HepG2 (cell line): Measurements from ENCODE around the gene TNS1. TPM values are rescaled to one million over a fixed set of nuclear protein-coding genes. Genes with fewer than 3 reads are reported as not detected.

ENCODE experiments used
- ELF1 ChIP-seq: sonication (generic); formaldehyde crosslinking; IDR thresholded peaks from 2 replicates; pipeline ENCODE4 v1.4.0; 2020; ENCODE audit warnings: missing genetic modification reagents
- HIC2 ChIP-seq: sonication (generic); formaldehyde crosslinking; IDR thresholded peaks from 2 replicates; pipeline ENCODE4 v1.9.0; 2022; ENCODE audit warnings: low read depth, missing genetic modification reagents
- HNRNPLL ChIP-seq: fragments of 200-400 bp; formaldehyde crosslinking; IDR thresholded peaks from 2 replicates; pipeline ENCODE4 v1.6.1; 2017; ENCODE audit warnings: mild to moderate bottlenecking, low read depth, low read length; ENCODE audit not compliant: poor library complexity, severe bottlenecking
- HOXA9 ChIP-seq: sonication (generic); formaldehyde crosslinking; IDR thresholded peaks from 2 replicates; pipeline ENCODE4 v1.8.1; 2022; ENCODE audit warnings: missing genetic modification reagents, mild to moderate bottlenecking, moderate library complexity, borderline replicate concordance
- KMT2B ChIP-seq: IDR thresholded peaks from 2 replicates; pipeline ENCODE4 v1.6.1; 2016; ENCODE audit warnings: missing genetic modification reagents, missing compliant biosample characterization
- NFE2L2 ChIP-seq: fragments of 150-350 bp; IDR thresholded peaks from 2 replicates; pipeline ENCODE4 v1.6.1; 2014; ENCODE audit warnings: low read length
- PRPF4 ChIP-seq: fragments of 200-400 bp; formaldehyde crosslinking; IDR thresholded peaks from 2 replicates; pipeline ENCODE4 v1.6.1; 2016; ENCODE audit warnings: low read length, low read depth; ENCODE audit not compliant: poor library complexity, severe bottlenecking
- RFXANK ChIP-seq: IDR thresholded peaks from 2 replicates; pipeline ENCODE4 v1.6.1; 2016
- RXRA ChIP-seq: sonication (generic); formaldehyde crosslinking; IDR thresholded peaks from 2 replicates; pipeline ENCODE4 v1.5.1; 2020; ENCODE audit warnings: missing genetic modification reagents
- SAFB2 ChIP-seq: sonication (generic); formaldehyde crosslinking; IDR thresholded peaks from 2 replicates; pipeline ENCODE4 v1.5.1; 2020; ENCODE audit warnings: missing genetic modification reagents, low read depth, mild to moderate bottlenecking, borderline replicate concordance
- SATB2 ChIP-seq: sonication (generic); formaldehyde crosslinking; IDR thresholded peaks from 2 replicates; pipeline ENCODE4 v1.5.0; 2020; ENCODE audit warnings: missing genetic modification reagents
- SMAD1 ChIP-seq: sonication (generic); formaldehyde crosslinking; IDR thresholded peaks from 2 replicates; pipeline ENCODE4 v1.4.0; 2020; ENCODE audit warnings: missing genetic modification reagents, low read depth, mild to moderate bottlenecking, borderline replicate concordance
- TBL1XR1 ChIP-seq: fragments of 150-350 bp; IDR thresholded peaks from 2 replicates; pipeline ENCODE4 v1.6.1; 2014; ENCODE audit warnings: borderline replicate concordance, low read length; ENCODE audit not compliant: partially characterized antibody
- ZEB1 ChIP-seq: IDR thresholded peaks from 2 replicates; pipeline ENCODE4 v1.6.1; 2012; ENCODE audit warnings: mild to moderate bottlenecking, low read depth, inconsistent platforms; ENCODE audit not compliant: insufficient replicate concordance
- ZNF160 ChIP-seq: sonication (generic); formaldehyde crosslinking; IDR thresholded peaks from 2 replicates; pipeline ENCODE4 v1.8.0; 2022; ENCODE audit warnings: mild to moderate bottlenecking, inconsistent platforms, missing genetic modification reagents
- ZNF225 ChIP-seq: sonication (generic); formaldehyde crosslinking; IDR thresholded peaks from 2 replicates; pipeline ENCODE4 v1.4.0; 2020; ENCODE audit warnings: mild to moderate bottlenecking, missing genetic modification reagents
- ZNF431 ChIP-seq: sonication (generic); formaldehyde crosslinking; IDR thresholded peaks from 2 replicates; pipeline ENCODE4 v1.9.0; 2022; ENCODE audit warnings: missing genetic modification reagents, low read depth, mild to moderate bottlenecking, borderline replicate concordance
- ZNF460 ChIP-seq: sonication (generic); formaldehyde crosslinking; IDR thresholded peaks from 2 replicates; pipeline ENCODE4 v1.5.1; 2020; ENCODE audit warnings: missing genetic modification reagents, mild to moderate bottlenecking, borderline replicate concordance
- ZNF562 ChIP-seq: sonication (generic); formaldehyde crosslinking; IDR thresholded peaks from 2 replicates; pipeline ENCODE4 v1.8.0; 2022; ENCODE audit warnings: missing genetic modification reagents, borderline replicate concordance
- ZNF616 ChIP-seq: sonication (generic); formaldehyde crosslinking; IDR thresholded peaks from 2 replicates; pipeline ENCODE4 v1.5.0; 2020; ENCODE audit warnings: low read depth, mild to moderate bottlenecking, missing genetic modification reagents
- ZNF652 ChIP-seq: IDR thresholded peaks from 2 replicates; pipeline ENCODE4 v1.6.1; 2016; ENCODE audit warnings: low read depth, borderline replicate concordance
- ZNF775 ChIP-seq: sonication (generic); formaldehyde crosslinking; IDR thresholded peaks from 2 replicates; pipeline ENCODE4 v1.4.0; 2020; ENCODE audit warnings: missing genetic modification reagents, mild to moderate bottlenecking, moderate library complexity, borderline replicate concordance
- ZNF800 ChIP-seq: sonication (generic); formaldehyde crosslinking; IDR thresholded peaks from 2 replicates; pipeline ENCODE4 v1.4.0; 2020; ENCODE audit warnings: missing genetic modification reagents
- polyA plus RNA-seq, 8 experiments: library from polyadenylated mRNA; depleted of rRNA in 3 of 8; stranded (reverse) in 7 of 8; unstranded in 1 of 8; fragments of >200 nt; fragmentation: Illumina TruSeq in 4 of 8; extraction: Trizol in 4 of 8; gene quantifications; 2 replicates each; pipeline versions ENCODE4 v1.2.1 to v1.2.3, GENCODE V29; 2011 to 2016; ENCODE audit warnings: low read depth in 4 of 8, missing spikeins in 1 of 8, mixed read lengths in 1 of 8; ENCODE audit not compliant: insufficient read depth in 1 of 8
- total RNA-seq, 5 experiments: library from RNA; depleted of rRNA; stranded (reverse); fragments of >200 nt; fragmentation: Illumina TruSeq; extraction: Trizol; gene quantifications; 2 replicates each; pipeline ENCODE4 v1.2.3, GENCODE V29; 2016; ENCODE audit warnings: low read depth in 1 of 5

Gene TNS1
- total and polyA plus RNA-seq, 2 of the 13 experiments (the other 11 are each of a cell fraction or from before 2014, with no cell fraction given), result 1.9 to 118 TPM

GRCh38 chr2:217902379-217903141 is 100.2 kb downstream of the TNS1 start (continued):
- no peak; the same call in 1 of the 2 replicates for TF ChIP-seq SMAD1 (CRISPR knock-in tag)
- peak; percentile 95 for TF ChIP-seq HOXA9 (CRISPR knock-in tag)
- peak; percentile 89 for TF ChIP-seq RFXANK
- no peak for TF ChIP-seq SATB2 (CRISPR knock-in tag)
- TF ChIP-seq ZNF652 (CRISPR knock-in tag), result peak; percentile 60; the same call in 1 of the 2 replicates
- TF ChIP-seq ZNF160, result 0 out of 2 replicates have a peak, but pooled peaks have one; percentile 50
- TF ChIP-seq SAFB2 (CRISPR knock-in tag), result peak; percentile 97; the same call in 1 of the 2 replicates
- TF ChIP-seq ZNF562, result no peak
- TF ChIP-seq HNRNPLL, result peak; percentile 60
- peak; percentile 17; the same call in 1 of the 2 replicates for TF ChIP-seq ZNF225 (CRISPR knock-in tag)
- TF ChIP-seq KMT2B (CRISPR knock-in tag), result peak; percentile 71; the same call in 1 of the 2 replicates
- peak; percentile 89 for TF ChIP-seq ZNF616 (CRISPR knock-in tag)
- TF ChIP-seq ZNF800, result peak; percentile 63; the same call in 1 of the 2 replicates
- peak; percentile 48; the same call in 1 of the 2 replicates for TF ChIP-seq ZNF775 (CRISPR knock-in tag)
- TF ChIP-seq ELF1 (CRISPR knock-in tag), result peak; percentile 96
- peak; percentile 12 for TF ChIP-seq ZEB1
- peak; percentile 97 for TF ChIP-seq HIC2 (CRISPR knock-in tag)
- TF ChIP-seq NFE2L2, result peak; percentile 11; the same call in 1 of the 2 replicates
- TF ChIP-seq PRPF4, result no peak
- TF ChIP-seq TBL1XR1, result peak; percentile 90
- peak; percentile 100 for TF ChIP-seq RXRA (CRISPR knock-in tag)
- TF ChIP-seq ZNF431 (CRISPR knock-in tag), result peak; percentile 98
- TF ChIP-seq ZNF460, result no peak; the same call in 1 of the 2 replicates
